ENCODE results near the gene PARP12.

- TF ChIP-seq CTCF (IDR thresholded peaks at IDR 0.05) (no peak), POLR2A (IDR thresholded peaks at IDR 0.05) (no peak)
These were observed 14.6 kb downstream of the PARP12 start for GRCh38 chr7:140048138-140048537.

Measured in uterus (tissue), 2 donors.